ENCODE results near the gene DDI2.

Gene DDI2

GRCh38 chr1:15702722-15703550, 85.7 kb downstream of the DDI2 start:
- no peak for DNase-seq (ENCODE audit: low spot score)

GRCh38 chr1:15703562-15703961, 86.3 kb downstream of the DDI2 start:
- DNase-seq (ENCODE audit: low spot score): no peak

- DNase-seq (ENCODE audit: low spot score): no peak
Measured at GRCh38 chr1:15704526-15705183, 87.4 kb downstream of the DDI2 start.

DNA sequence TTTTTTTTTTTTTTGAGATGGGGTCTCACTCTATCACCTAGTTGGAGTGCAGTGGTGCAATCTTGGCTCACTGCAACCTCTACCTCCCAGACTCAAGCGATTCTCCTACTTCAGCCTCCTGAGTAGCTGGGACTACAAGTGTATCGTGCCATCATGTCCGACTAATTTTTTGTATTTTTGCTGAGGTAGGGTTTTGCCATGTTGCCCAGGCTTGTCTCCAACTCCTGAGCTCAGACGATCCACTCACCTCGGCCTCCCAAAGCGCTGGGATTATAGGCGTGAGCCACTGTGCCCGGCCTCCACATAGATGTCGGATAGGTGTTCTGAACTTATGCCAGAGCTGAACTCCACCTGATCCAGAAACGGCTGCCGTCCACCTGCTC, 87.9 kb downstream of the DDI2 start:
- DNase-seq (ENCODE audit: low spot score): no peak

DNA sequence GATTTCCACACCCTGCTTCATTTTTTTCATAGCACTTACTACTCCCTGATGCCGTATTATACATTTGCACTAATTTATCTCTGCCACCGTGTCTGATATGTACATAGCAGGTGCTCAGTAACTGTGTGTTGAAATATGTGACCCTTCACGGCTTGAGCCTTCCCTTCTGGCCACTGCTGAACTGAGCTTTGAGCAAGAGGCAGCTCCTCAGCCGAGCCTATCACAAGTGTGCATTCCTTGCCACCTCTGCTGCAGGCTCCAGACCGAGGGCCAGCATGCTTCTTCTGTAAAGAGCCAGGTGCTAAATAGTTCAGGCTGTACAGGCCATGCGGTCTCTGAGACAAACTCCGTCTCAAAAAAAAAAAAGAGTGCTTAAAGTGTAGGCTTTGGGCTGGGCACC, 89.5 kb downstream of the DDI2 start:
- DNase-seq (ENCODE audit: low spot score): no peak

DNA sequence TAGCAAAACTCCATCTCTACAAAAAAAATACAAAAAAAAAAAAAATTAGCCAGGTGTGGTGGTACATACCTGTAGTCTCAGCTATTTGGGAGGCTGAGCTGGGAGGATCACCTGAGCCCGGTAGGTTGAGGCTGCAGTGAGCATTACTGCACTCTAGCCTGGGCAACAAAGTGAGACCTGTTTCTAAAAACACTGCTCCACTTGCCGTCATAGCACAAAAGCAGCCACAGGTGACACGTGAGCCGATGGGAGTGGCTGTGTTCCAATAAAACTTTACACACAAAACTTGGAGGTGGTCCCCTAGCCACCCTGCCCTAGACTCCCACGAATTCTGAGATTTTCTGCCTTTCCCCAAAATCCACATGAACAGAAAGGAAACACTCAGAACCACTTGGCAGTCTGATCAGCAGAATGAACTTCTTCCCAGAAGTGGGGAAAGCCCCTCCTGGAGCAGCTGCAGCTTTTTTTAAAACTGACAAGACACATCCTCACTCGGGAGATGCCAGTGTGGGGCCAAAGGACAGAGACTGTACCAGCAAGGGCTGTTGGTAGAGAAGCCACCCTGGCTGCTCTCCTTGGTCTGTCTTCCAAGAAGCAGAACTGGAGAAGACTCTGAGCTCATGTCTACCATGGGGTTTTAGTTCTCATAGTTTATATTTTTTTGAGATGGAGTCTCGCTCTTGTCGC, 90.1 kb downstream of the DDI2 start:
- no peak for DNase-seq (ENCODE audit: low spot score)

GRCh38 chr1:15708486-15709137, 91.4 kb downstream of the DDI2 start:
- no peak for DNase-seq (ENCODE audit: low spot score)

GRCh38 chr1:15709226-15709625, 92.0 kb downstream of the DDI2 start:
- no peak for DNase-seq (ENCODE audit: low spot score)

DNA sequence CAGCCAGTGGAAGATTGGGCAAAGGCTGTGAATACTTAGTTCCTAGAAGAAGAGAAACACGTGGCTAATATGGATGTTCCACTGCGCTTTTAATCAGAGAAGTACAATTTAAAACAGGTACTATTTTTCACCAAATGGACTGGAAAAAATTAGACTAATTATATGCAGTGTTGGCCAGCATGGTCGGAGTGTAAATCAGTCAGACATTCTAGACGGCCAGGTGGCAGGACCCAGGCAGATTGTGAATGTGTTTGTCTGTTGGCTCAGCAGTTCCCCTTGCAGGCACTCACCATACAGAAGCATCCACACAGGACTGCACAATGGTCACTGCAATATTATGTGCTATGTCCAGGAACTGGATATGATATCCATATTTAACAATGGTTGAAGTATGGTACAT, 94.9 kb downstream of the DDI2 start:
- no peak for DNase-seq (ENCODE audit: low spot score)

DNA sequence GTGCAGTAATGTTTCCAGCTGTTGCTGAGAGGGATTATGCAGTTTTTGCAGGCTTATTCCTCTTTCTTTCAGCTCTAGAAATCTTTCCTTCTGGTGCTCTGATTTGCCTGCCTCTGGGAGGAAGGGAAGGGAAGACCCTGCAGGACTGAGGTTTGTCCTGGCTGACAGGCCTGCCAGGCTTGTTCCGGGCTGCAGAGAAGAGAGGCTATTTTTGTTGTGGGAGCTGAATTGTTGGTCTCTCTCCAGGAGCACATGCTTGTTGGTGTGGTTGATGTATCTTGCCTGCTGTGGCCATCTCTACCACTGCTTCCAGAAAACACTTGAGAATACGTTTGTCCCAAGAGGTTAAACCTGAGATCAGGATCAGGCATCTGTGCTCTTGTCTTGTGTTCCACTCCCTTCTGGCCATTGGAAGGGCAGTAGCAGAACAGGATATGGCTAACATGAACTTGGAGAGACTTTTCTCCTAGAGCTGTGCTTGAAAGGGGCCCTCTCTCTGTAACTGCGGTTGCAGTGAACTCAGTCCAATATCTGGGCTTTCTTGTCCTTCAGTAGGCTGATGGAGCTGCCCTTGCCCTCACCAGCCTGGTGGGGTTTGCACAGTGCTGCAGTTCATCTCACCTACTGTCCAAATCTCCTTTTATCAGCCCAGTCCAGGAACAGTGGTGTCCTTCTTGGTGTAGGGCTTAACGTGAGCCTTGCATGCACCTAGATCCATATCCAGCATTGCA, 97.3 kb downstream of the DDI2 start:
- no peak for DNase-seq (ENCODE audit: low spot score)

GRCh38 chr1:15717418-15718125, 100.3 kb downstream of the DDI2 start:
- DNase-seq (ENCODE audit: low spot score): no peak

DNA sequence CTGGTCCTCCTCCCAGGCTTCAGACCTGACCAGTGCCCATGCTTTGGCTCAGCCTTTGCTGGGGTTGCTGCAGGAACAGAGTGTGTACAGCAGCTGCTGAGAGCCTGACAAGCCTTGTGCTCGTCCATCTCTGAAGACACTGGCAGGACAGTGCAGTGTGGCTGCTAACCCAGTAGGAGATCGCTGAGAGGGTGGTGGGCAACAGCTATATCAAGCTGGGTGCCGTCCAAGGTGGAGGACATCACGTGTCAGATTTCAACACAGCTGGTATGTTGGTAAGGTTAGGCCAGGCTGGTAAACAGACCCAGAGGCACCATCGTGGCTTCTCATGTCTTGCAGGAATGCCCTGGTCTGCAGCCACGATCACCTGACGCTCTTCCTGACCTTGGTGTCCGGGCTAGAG, 100.9 kb downstream of the DDI2 start:
- DNase-seq (ENCODE audit: low spot score): no peak
